Stimulated activated CD8-positive, alpha-beta memory T cell treated with anti-CD3 and anti-CD28 coated beads, Interleukin-12 subunit alpha, Interleukin-12 subunit beta, amount 100 ng/mL, for 24 hours (primary cell): Measurements from ENCODE around the gene OR1J1.

ENCODE experiments used
- DNase-seq: peaks from one replicate; pipeline ENCODE4 v3.0.0-alpha.2; 2020; ENCODE audit errors: extremely low read depth

OR1J1 gene

GRCh38 chr9:122445155-122445749 lies 32.5 kb downstream of the OR1J1 start:
- no peak for DNase-seq

GRCh38 chr9:122444041-122444733 lies 33.5 kb downstream of the OR1J1 start:
- DNase-seq = no peak

- no peak for DNase-seq
Measured at GRCh38 chr9:122442568-122442967, 35.2 kb downstream of the OR1J1 start.
